ENCODE measurements around the gene BGLAP.

Gene BGLAP

DNA sequence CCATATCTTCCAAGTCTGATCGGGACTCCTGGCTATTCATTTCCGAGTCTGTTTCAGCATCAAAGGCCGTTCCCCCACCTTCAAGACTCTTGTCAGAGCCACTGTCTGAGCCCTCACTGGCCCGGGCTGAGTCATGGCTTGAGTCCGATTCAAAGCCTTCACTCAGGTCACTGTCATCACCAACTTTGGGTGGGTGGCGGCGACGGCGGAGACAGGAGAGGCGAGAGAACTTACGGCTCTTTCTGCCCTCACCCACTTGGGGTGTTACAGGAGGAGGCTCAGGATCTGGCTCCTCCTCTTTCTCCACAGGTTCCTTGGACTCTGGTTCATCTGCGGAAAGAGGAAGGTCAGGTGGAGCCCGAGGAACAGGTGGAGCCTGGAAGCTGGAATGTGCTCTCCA, 24.1 kb downstream of the BGLAP start:
- TF ChIP-seq, protein P1, sequence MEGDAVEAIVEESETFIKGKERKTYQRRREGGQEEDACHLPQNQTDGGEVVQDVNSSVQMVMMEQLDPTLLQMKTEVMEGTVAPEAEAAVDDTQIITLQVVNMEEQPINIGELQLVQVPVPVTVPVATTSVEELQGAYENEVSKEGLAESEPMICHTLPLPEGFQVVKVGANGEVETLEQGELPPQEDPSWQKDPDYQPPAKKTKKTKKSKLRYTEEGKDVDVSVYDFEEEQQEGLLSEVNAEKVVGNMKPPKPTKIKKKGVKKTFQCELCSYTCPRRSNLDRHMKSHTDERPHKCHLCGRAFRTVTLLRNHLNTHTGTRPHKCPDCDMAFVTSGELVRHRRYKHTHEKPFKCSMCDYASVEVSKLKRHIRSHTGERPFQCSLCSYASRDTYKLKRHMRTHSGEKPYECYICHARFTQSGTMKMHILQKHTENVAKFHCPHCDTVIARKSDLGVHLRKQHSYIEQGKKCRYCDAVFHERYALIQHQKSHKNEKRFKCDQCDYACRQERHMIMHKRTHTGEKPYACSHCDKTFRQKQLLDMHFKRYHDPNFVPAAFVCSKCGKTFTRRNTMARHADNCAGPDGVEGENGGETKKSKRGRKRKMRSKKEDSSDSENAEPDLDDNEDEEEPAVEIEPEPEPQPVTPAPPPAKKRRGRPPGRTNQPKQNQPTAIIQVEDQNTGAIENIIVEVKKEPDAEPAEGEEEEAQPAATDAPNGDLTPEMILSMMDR (IDR thresholded peaks at IDR 0.05; ENCODE audit: low read length) = no peak
- TF ChIP-seq EZH2 (optimal IDR thresholded peaks at IDR 0.05; ENCODE audit: low read depth, low read length) (no peak), EZH2phosphoT487 (IDR thresholded peaks at IDR 0.05; ENCODE audit: low read length) (no peak)
- H3F3A ChIP-seq (ENCODE audit: insufficient read depth, low read length) = no peaks in the 10 kb centered on the region; the same call in 1 of the 2 replicates
- H3K4me2 ChIP-seq (ENCODE audit: low read depth, low read length) = no peak overlapping the region
- H3K79me2 ChIP-seq (ENCODE audit: low read length) = 0 out of 2 replicates have a peak, but pooled peaks cover 9% of the 10 kb centered on the region
- H3K9ac ChIP-seq (ENCODE audit: low read length) = no peak overlapping the region
- H3K36me3 ChIP-seq (replicated peaks; ENCODE audit: insufficient read depth, low read length) = peaks cover 38% of the 10 kb centered on the region
- H3K27me3 ChIP-seq (replicated peaks; ENCODE audit: insufficient read depth, low read length) = no peaks in the 10 kb centered on the region
- no peak overlapping the region for H3K4me3 ChIP-seq (ENCODE audit: low read length)
- no peak overlapping the region for H2AFZ ChIP-seq (ENCODE audit: low read length)
- H3K9me2 ChIP-seq (replicated peaks; ENCODE audit: insufficient read depth, low read length) = no peaks in the 10 kb centered on the region
- no peak for DNase-seq
- H3K27ac ChIP-seq (ENCODE audit: low read length) = no peak overlapping the region
- no peaks in the 10 kb centered on the region for H4K20me1 ChIP-seq (ENCODE audit: insufficient read depth, low read length)
- no peaks in the 10 kb centered on the region for H3K4me1 ChIP-seq (ENCODE audit: low read length)
- H3K9me3 ChIP-seq (replicated peaks; ENCODE audit: insufficient read depth, low read length) = no peaks in the 10 kb centered on the region

DNA sequence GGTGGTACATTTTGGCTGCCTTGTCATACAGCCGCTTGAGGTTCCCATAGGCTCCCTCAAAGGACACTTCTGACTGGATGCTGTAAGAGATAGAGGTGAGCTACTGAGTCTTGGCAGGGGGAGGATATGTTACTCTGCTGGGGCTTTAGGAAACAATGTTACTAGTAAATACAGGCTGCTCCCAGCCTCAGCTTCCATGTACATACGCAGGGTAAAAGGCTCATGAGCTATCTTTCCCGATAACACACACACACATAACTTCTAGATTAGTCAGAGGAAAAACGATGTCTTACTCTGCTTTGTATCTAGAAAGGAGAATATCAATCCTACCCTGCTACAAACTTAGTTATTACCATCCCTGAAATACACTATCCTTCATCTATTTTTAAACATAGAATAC, 26.4 kb downstream of the BGLAP start:
- Histone ChIP-seq H3K9me2 (replicated peaks; ENCODE audit: insufficient read depth, low read length) (no peaks in the 10 kb centered on the region), H3K36me3 (replicated peaks; ENCODE audit: insufficient read depth, low read length) (peaks cover 37% of the 10 kb centered on the region)
- DNase-seq = no peak

DNA sequence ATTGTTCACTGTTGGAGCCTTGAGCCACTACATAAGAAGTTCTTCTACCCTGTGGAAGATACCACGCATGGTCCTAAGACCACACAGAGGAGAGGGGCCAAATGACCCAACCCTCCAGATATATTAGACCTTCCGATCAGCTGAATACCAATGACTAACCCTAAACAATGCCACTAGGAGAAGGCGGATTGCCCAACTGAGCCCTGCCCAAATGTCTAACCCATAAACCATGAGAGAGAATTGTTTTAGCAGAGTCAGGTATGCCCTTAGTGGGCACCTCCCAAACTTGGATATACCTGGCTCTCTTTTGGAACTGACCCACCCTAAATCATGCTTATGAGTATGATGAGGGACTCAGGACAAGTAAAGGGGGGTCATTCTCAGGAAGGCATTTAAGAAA, 28.3 kb downstream of the BGLAP start:
- no peaks in the 10 kb centered on the region for H4K20me1 ChIP-seq (ENCODE audit: insufficient read depth, low read length)
- no peak overlapping the region for H3K4me2 ChIP-seq (ENCODE audit: low read depth, low read length)
- no peaks in the 10 kb centered on the region for H3K4me1 ChIP-seq (ENCODE audit: low read length)
- no peak overlapping the region for H2AFZ ChIP-seq (ENCODE audit: low read length)
- DNase-seq = no peak
- no peaks in the 10 kb centered on the region; the same call in 1 of the 2 replicates for H3F3A ChIP-seq (ENCODE audit: insufficient read depth, low read length)
- H3K27ac ChIP-seq (ENCODE audit: low read length) = no peak overlapping the region
- H3K36me3 ChIP-seq (replicated peaks; ENCODE audit: insufficient read depth, low read length) = peaks cover 40% of the 10 kb centered on the region
- TF ChIP-seq EZH2phosphoT487 (IDR thresholded peaks at IDR 0.05; ENCODE audit: low read length) (no peak), EZH2 (optimal IDR thresholded peaks at IDR 0.05; ENCODE audit: low read depth, low read length) (no peak)
- TF ChIP-seq, protein P1 (IDR thresholded peaks at IDR 0.05; ENCODE audit: low read length) = no peak
- H3K9me2 ChIP-seq (replicated peaks; ENCODE audit: insufficient read depth, low read length) = no peaks in the 10 kb centered on the region
- no peak overlapping the region for H3K9ac ChIP-seq (ENCODE audit: low read length)
- no peaks in the 10 kb centered on the region for H3K27me3 ChIP-seq (replicated peaks; ENCODE audit: insufficient read depth, low read length)
- peaks cover 14% of the 10 kb centered on the region; the same call in 1 of the 2 replicates for H3K79me2 ChIP-seq (ENCODE audit: low read length)
- H3K9me3 ChIP-seq (replicated peaks; ENCODE audit: insufficient read depth, low read length) = no peaks in the 10 kb centered on the region
- no peak overlapping the region for H3K4me3 ChIP-seq (ENCODE audit: low read length)

More for the DNA sequence above, 26.4 kb downstream of the BGLAP start:
- Histone ChIP-seq H3K27ac (ENCODE audit: low read length) (no peak overlapping the region), H3F3A (ENCODE audit: insufficient read depth, low read length) (no peaks in the 10 kb centered on the region; the same call in 1 of the 2 replicates), H3K4me2 (ENCODE audit: low read depth, low read length) (no peak overlapping the region), H3K4me1 (ENCODE audit: low read length) (no peaks in the 10 kb centered on the region), H3K9ac (ENCODE audit: low read length) (no peak overlapping the region), H3K27me3 (replicated peaks; ENCODE audit: insufficient read depth, low read length) (no peaks in the 10 kb centered on the region), H4K20me1 (ENCODE audit: insufficient read depth, low read length) (no peaks in the 10 kb centered on the region), H3K9me3 (replicated peaks; ENCODE audit: insufficient read depth, low read length) (no peaks in the 10 kb centered on the region), H2AFZ (ENCODE audit: low read length) (no peak overlapping the region), H3K4me3 (ENCODE audit: low read length) (no peak overlapping the region), H3K79me2 (ENCODE audit: low read length) (0 out of 2 replicates have a peak, but pooled peaks cover 9% of the 10 kb centered on the region)
- no peak for TF ChIP-seq EZH2phosphoT487 (IDR thresholded peaks at IDR 0.05; ENCODE audit: low read length)
- TF ChIP-seq EZH2 (optimal IDR thresholded peaks at IDR 0.05; ENCODE audit: low read depth, low read length) = no peak
- TF ChIP-seq, protein P1 (IDR thresholded peaks at IDR 0.05; ENCODE audit: low read length) = no peak

All from MM.1S (cell line).